Suprapubic skin (tissue), 4 donors: Measurements from ENCODE around the gene RETSAT. TPM values are rescaled to one million over a fixed set of nuclear protein-coding genes. Genes with fewer than 3 reads are reported as not detected.

Experiments used
- DNase-seq, 2 donors: peaks; one replicate each; pipeline ENCODE4 v3.0.0-alpha.2; 2019; ENCODE audit warnings: low spot score in 2 of 2
- H3K27ac ChIP-seq: fragments of 200-600 bp; sonication (generic); one replicate; pipeline ENCODE4 v1.5.1; 2019
- H3K27me3 ChIP-seq: fragments of 200-600 bp; sonication (generic); one replicate; pipeline ENCODE4 v1.5.1; 2019
- H3K36me3 ChIP-seq: fragments of 200-600 bp; sonication (generic); one replicate; pipeline ENCODE4 v1.5.1; 2019
- H3K4me1 ChIP-seq: fragments of 200-600 bp; sonication (generic); one replicate; pipeline ENCODE4 v1.5.1; 2019
- H3K4me3 ChIP-seq: fragments of 200-600 bp; sonication (generic); one replicate; pipeline ENCODE4 v1.5.1; 2019; ENCODE audit warnings: mild to moderate bottlenecking
- H3K9me3 ChIP-seq: fragments of 200-600 bp; sonication (generic); one replicate; pipeline ENCODE4 v1.5.1; 2019
- CTCF ChIP-seq, 2 donors: fragments of 200-600 bp in 1 of 2; fragments of 450-650 bp in 1 of 2; sonication (generic) in 1 of 2; IDR thresholded peaks; one replicate each; pipeline ENCODE4 v1.5.1; 2016 to 2019; ENCODE audit warnings: antibody characterized with exemption in 2 of 2, mild to moderate bottlenecking in 1 of 2, moderate library complexity in 1 of 2
- EP300 ChIP-seq: sonication (generic); formaldehyde crosslinking; IDR thresholded peaks from one replicate; pipeline ENCODE4 v1.6.1; 2017; ENCODE audit warnings: antibody characterized with exemption
- POLR2A ChIP-seq, 2 donors: fragments of 450-650 bp; IDR thresholded peaks; one replicate each; pipeline ENCODE4 v1.6.1; 2017; ENCODE audit warnings: antibody characterized with exemption in 2 of 2, mild to moderate bottlenecking in 2 of 2, moderate library complexity in 2 of 2
- WGBS: methylation state at CpG from one replicate; pipeline ENCODE4 v1.1.5; 2018; 5-methylcytosine and 5-hydroxymethylcytosine counted together
- total RNA-seq, 4 donors: library from RNA; depleted of rRNA; stranded (reverse); fragments of >200 nt; gene quantifications; one replicate each; pipeline ENCODE4 v1.1.0, GENCODE V29; 2016

The RETSAT gene
- total RNA-seq, 4 donors from 2014 or later: 92.4 to 126 (median 117) TPM

- peaks cover 32% of the 10 kb centered on the region for H3K36me3 ChIP-seq
- peaks cover 3% of the 10 kb centered on the region for H3K4me1 ChIP-seq
- no peak for DNase-seq
- no peak overlapping the region for H3K27ac ChIP-seq
- TF ChIP-seq POLR2A (IDR thresholded peaks at IDR 0.05) (no peak), CTCF (IDR thresholded peaks at IDR 0.05) (no peak)
- whole genome bisulfite sequencing: 90% methylated on average over 27 of the region's 28 CpGs
- no peaks in the 10 kb centered on the region for H3K27me3 ChIP-seq
- H3K4me3 ChIP-seq: no peak overlapping the region
- no peaks in the 10 kb centered on the region for H3K9me3 ChIP-seq
Measured at GRCh38 chr2:85303780-85304531, 50.4 kb downstream of the RETSAT start.

GRCh38 chr2:85302121-85302520 is 52.2 kb downstream of the RETSAT start:
- WGBS: 86% methylated on average over 6 of the region's 6 CpGs
- Histone ChIP-seq H3K9me3 (no peaks in the 10 kb centered on the region), H3K36me3 (peaks cover 32% of the 10 kb centered on the region)

More at GRCh38 chr2:85302121-85302520, 52.2 kb downstream of the RETSAT start:
- DNase-seq: no peak
- no peak overlapping the region for H3K27ac ChIP-seq
- H3K27me3 ChIP-seq: no peaks in the 10 kb centered on the region
- TF ChIP-seq POLR2A (IDR thresholded peaks at IDR 0.05): no peak
- TF ChIP-seq EP300: no peak
- no peaks in the 10 kb centered on the region for H3K4me1 ChIP-seq
- no peak overlapping the region for H3K4me3 ChIP-seq

Other genes with a start within 250 kb of the RETSAT start
- gene TCF7L1, start 221.1 kb downstream of the RETSAT start, total RNA-seq: 1 to 10 TPM in 3 of 4 donors, under 1 TPM in 1; 0.55 to 3.0 (median 1.8) TPM
- gene TGOLN2, start 26.5 kb downstream of the RETSAT start, total RNA-seq: 100 to 1,000 TPM in 1 of 4 donors, 10 to 100 TPM in 3; 62.5 to 118 (median 72.0) TPM
- 10 to 100 TPM; 24.4 to 41.8 (median 30.0) TPM for gene ELMOD3, start 241 bp upstream of the RETSAT start, total RNA-seq
- gene CAPG, start 55.8 kb upstream of the RETSAT start, total RNA-seq: 100 to 1,000 TPM; 139 to 212 (median 172) TPM
- gene SH2D6, start 64.2 kb upstream of the RETSAT start, total RNA-seq: not detected
- 100 to 1,000 TPM; 153 to 234 (median 167) TPM for gene MAT2A, start 184.6 kb upstream of the RETSAT start, total RNA-seq
- gene GGCX, start 207.0 kb upstream of the RETSAT start, total RNA-seq: 10 to 100 TPM; 23.2 to 38.9 (median 27.7) TPM
- gene VAMP8, start 223.1 kb upstream of the RETSAT start, total RNA-seq: 100 to 1,000 TPM in 1 of 4 donors, 10 to 100 TPM in 3; 85.5 to 123 (median 96.0) TPM
- gene VAMP5, start 229.9 kb upstream of the RETSAT start, total RNA-seq: 10 to 100 TPM in 2 of 4 donors, 1 to 10 TPM in 2; 7.9 to 24.1 (median 14.0) TPM
- gene RNF181, start 241.2 kb upstream of the RETSAT start, total RNA-seq: 100 to 1,000 TPM in 3 of 4 donors, 10 to 100 TPM in 1; 89.9 to 127 (median 110) TPM
- gene TMEM150A, start 248.2 kb upstream of the RETSAT start, total RNA-seq: 10 to 100 TPM; 13.1 to 15.0 (median 14.1) TPM